Suprapubic skin (tissue), 4 donors: ENCODE data around the gene FAHD2A. TPM values are rescaled to one million over a fixed set of nuclear protein-coding genes. Genes with fewer than 3 reads are reported as not detected.

Experiments used
- DNase-seq, 2 donors: peaks; one replicate each; pipeline ENCODE4 v3.0.0-alpha.2; 2019; ENCODE audit warnings: low spot score in 2 of 2
- H3K27ac ChIP-seq: fragments of 200-600 bp; sonication (generic); one replicate; pipeline ENCODE4 v1.5.1; 2019
- H3K27me3 ChIP-seq: fragments of 200-600 bp; sonication (generic); one replicate; pipeline ENCODE4 v1.5.1; 2019
- H3K36me3 ChIP-seq: fragments of 200-600 bp; sonication (generic); one replicate; pipeline ENCODE4 v1.5.1; 2019
- H3K4me1 ChIP-seq: fragments of 200-600 bp; sonication (generic); one replicate; pipeline ENCODE4 v1.5.1; 2019
- H3K4me3 ChIP-seq: fragments of 200-600 bp; sonication (generic); one replicate; pipeline ENCODE4 v1.5.1; 2019; ENCODE audit warnings: mild to moderate bottlenecking
- H3K9me3 ChIP-seq: fragments of 200-600 bp; sonication (generic); one replicate; pipeline ENCODE4 v1.5.1; 2019
- CTCF ChIP-seq, 2 donors: fragments of 200-600 bp in 1 of 2; fragments of 450-650 bp in 1 of 2; sonication (generic) in 1 of 2; IDR thresholded peaks; one replicate each; pipeline ENCODE4 v1.5.1; 2016 to 2019; ENCODE audit warnings: antibody characterized with exemption in 2 of 2, mild to moderate bottlenecking in 1 of 2, moderate library complexity in 1 of 2
- EP300 ChIP-seq: sonication (generic); formaldehyde crosslinking; IDR thresholded peaks from one replicate; pipeline ENCODE4 v1.6.1; 2017; ENCODE audit warnings: antibody characterized with exemption
- POLR2A ChIP-seq, 2 donors: fragments of 450-650 bp; IDR thresholded peaks; one replicate each; pipeline ENCODE4 v1.6.1; 2017; ENCODE audit warnings: antibody characterized with exemption in 2 of 2, mild to moderate bottlenecking in 2 of 2, moderate library complexity in 2 of 2
- POLR2AphosphoS5 ChIP-seq, 3 donors: sonication (generic); formaldehyde crosslinking; IDR thresholded peaks; one replicate each; pipeline ENCODE4 v1.6.1; 2017; ENCODE audit warnings: antibody characterized with exemption in 3 of 3
- WGBS: methylation state at CpG from one replicate; pipeline ENCODE4 v1.1.5; 2018; 5-methylcytosine and 5-hydroxymethylcytosine counted together
- total RNA-seq, 4 donors: library from RNA; depleted of rRNA; stranded (reverse); fragments of >200 nt; gene quantifications; one replicate each; pipeline ENCODE4 v1.1.0, GENCODE V29; 2016

The FAHD2A gene
- total RNA-seq, 4 donors from 2014 or later: 16.4 to 52.5 (median 26.9) TPM

DNA sequence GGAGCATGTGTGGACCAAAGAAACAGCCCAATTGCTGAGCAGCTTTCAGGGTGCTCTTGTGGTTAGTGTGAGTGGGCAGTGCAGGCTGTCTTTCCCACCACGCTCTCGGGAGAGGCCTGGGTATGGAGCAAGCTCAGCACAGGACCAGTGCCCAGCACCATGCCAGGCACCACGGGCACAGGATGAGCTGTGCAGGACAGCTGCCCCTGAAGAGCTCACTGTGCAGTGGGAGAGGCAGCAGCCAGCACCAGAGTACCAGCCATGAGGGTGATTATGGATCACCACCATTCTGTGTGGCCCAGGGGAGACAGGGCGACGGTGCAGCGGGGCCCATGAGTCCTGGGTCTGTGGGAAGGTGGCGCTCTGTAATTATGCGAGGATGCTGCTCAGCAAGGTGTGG is 29.7 kb upstream of the FAHD2A start:
- peak in 1 of 2 donors; percentile 54 for DNase-seq
- H3K27me3 ChIP-seq: no peaks in the 10 kb centered on the region
- no peak overlapping the region for H3K4me3 ChIP-seq
- H3K27ac ChIP-seq: no peak overlapping the region
- H3K4me1 ChIP-seq: no peaks in the 10 kb centered on the region
- TF ChIP-seq CTCF (IDR thresholded peaks at IDR 0.05) (no peak), POLR2A (IDR thresholded peaks at IDR 0.05) (no peak), EP300 (no peak), POLR2AphosphoS5 (IDR thresholded peaks at IDR 0.05) (no peak)
- H3K9me3 ChIP-seq: no peaks in the 10 kb centered on the region
- H3K36me3 ChIP-seq: peaks cover 13% of the 10 kb centered on the region
- 95% methylated on average over 8 of the region's 8 CpGs for WGBS

GRCh38 chr2:95374029-95374428 is 28.5 kb upstream of the FAHD2A start:
- H3K36me3 ChIP-seq: peaks cover 13% of the 10 kb centered on the region
- no peak overlapping the region for H3K27ac ChIP-seq
- no peak overlapping the region for H3K4me3 ChIP-seq
- DNase-seq: peak in 1 of 2 donors; percentile 54
- H3K9me3 ChIP-seq: no peaks in the 10 kb centered on the region
- H3K4me1 ChIP-seq: no peaks in the 10 kb centered on the region
- TF ChIP-seq EP300 (no peak), POLR2A (IDR thresholded peaks at IDR 0.05) (no peak), CTCF (IDR thresholded peaks at IDR 0.05) (no peak), POLR2AphosphoS5 (IDR thresholded peaks at IDR 0.05) (no peak)
- no peaks in the 10 kb centered on the region for H3K27me3 ChIP-seq
- WGBS: 93% methylated on average over 6 of the region's 6 CpGs

DNA sequence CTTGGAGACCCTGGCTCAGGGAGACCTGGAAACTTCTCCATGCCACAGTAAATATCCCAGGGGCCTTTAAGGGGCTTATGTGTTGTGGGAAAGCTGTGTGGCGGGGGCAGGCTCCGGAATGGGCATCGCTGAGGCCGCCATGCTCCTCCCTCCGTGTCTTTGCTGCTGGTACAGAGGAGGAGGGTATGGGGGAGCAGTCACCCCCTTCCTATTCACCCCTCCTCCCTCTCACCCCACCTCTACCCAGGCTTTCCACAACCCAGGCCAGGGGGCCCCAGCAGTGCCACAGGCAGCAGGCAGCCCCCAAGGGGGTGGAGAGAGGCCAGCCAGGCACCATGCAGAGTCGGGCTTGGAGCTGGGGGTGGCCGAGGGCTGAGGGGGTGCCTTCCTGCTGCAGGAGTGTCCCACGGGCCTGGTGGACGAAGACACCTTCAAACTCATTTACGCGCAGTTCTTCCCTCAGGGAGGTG is 28.0 kb upstream of the FAHD2A start:
- WGBS: 96% methylated on average over 10 of the region's 11 CpGs
- H3K27me3 ChIP-seq: no peaks in the 10 kb centered on the region
- peak in 1 of 2 donors; percentile 53 for DNase-seq

GRCh38 chr2:95374921-95375471 is 27.5 kb upstream of the FAHD2A start:
- no peak overlapping the region for H3K4me3 ChIP-seq
- no peaks in the 10 kb centered on the region for H3K9me3 ChIP-seq
- peak in 1 of 2 donors; percentile 50 for DNase-seq
- H3K27ac ChIP-seq: no peak overlapping the region
- no peaks in the 10 kb centered on the region for H3K4me1 ChIP-seq
- no peaks in the 10 kb centered on the region for H3K27me3 ChIP-seq
- H3K36me3 ChIP-seq: peaks cover 13% of the 10 kb centered on the region
- TF ChIP-seq CTCF (IDR thresholded peaks at IDR 0.05) (no peak), EP300 (no peak), POLR2AphosphoS5 (IDR thresholded peaks at IDR 0.05) (no peak), POLR2A (IDR thresholded peaks at IDR 0.05) (no peak)
- WGBS: 91% methylated on average over 14 of the region's 15 CpGs

More for the DNA sequence above, 28.0 kb upstream of the FAHD2A start:
- no peaks in the 10 kb centered on the region for H3K9me3 ChIP-seq
- no peak for TF ChIP-seq POLR2AphosphoS5 (IDR thresholded peaks at IDR 0.05)
- TF ChIP-seq CTCF (IDR thresholded peaks at IDR 0.05): no peak
- TF ChIP-seq EP300: no peak
- TF ChIP-seq POLR2A (IDR thresholded peaks at IDR 0.05): no peak
- no peak overlapping the region for H3K4me3 ChIP-seq
- no peaks in the 10 kb centered on the region for H3K4me1 ChIP-seq
- H3K36me3 ChIP-seq: peaks cover 13% of the 10 kb centered on the region
- no peak overlapping the region for H3K27ac ChIP-seq

DNA sequence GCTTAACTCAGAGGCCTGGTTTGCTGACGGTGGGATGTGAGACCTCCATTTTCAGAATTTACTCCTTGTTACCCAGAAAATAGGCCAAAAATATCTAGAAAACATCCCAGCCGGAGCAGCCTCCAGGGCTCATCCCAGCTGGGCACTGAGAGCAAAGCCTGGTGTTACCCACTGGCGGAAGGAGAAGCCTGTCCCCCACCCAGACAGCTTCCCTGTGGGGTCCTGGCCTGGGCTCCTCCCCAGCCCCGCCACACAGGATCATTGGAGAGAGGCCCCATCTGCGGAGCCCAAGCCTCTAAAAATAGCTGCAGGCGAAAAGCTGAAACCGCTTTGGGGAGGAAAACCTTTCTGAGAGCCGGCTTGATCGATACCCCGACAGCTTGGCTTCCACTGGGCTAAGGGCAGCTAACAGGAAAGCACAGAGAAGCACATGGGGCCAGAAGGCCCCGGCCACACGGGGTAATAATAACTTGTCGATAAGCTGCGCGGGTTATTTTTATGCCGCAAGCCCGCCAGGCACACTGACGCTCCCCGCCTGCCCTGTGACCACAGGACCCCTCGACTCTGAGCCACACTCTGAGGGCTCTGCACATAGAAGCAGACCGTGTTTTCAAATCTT is 26.9 kb upstream of the FAHD2A start:
- Histone ChIP-seq H3K4me1 (no peaks in the 10 kb centered on the region), H3K9me3 (no peaks in the 10 kb centered on the region), H3K4me3 (no peak overlapping the region), H3K27ac (no peak overlapping the region), H3K36me3 (peaks cover 13% of the 10 kb centered on the region), H3K27me3 (no peaks in the 10 kb centered on the region)
- 91% methylated on average over 16 of the region's 21 CpGs for WGBS
- TF ChIP-seq CTCF (IDR thresholded peaks at IDR 0.05) (no peak), EP300 (no peak), POLR2A (IDR thresholded peaks at IDR 0.05) (no peak), POLR2AphosphoS5 (IDR thresholded peaks at IDR 0.05) (no peak)
- peak in 1 of 2 donors; percentile 66 for DNase-seq
